SK-N-DZ (cell line): ENCODE measurements around the gene SERINC2. TPM values are rescaled to one million over a fixed set of nuclear protein-coding genes. Genes with fewer than 3 reads are reported as not detected.

Experiments
- DNase-seq: peaks from one replicate; pipeline ENCODE4 v3.0.0-alpha.2; 2015; ENCODE audit warnings: low spot score
- polyA plus RNA-seq, 2 experiments: library from polyadenylated mRNA; depleted of rRNA; stranded (reverse); fragments of >200 nt; gene quantifications; 2 replicates each; pipeline ENCODE4 v1.2.3, GENCODE V29; 2014

SERINC2 gene
- polyA plus RNA-seq (2014; cell fraction: cytosol; rRNA removed) = 0.10 and 1.3 TPM in 2 replicates
- polyA plus RNA-seq (2014; cell fraction: nucleus; rRNA removed) = 0.22 and 0.37 TPM in 2 replicates

- DNase-seq = no peak
Measured at GRCh38 chr1:31412732-31413404, at the start of gene SERINC2. TSS of gene SERINC2 (plus strand) at chr1:31413213. CDS start at chr1:31413266, 53 bp downstream.

GRCh38 chr1:31364561-31365250, 48.3 kb upstream of the SERINC2 start:
- no peak for DNase-seq

GRCh38 chr1:31366796-31367195, 46.2 kb upstream of the SERINC2 start:
- DNase-seq = no peak

GRCh38 chr1:31368611-31369107, 44.4 kb upstream of the SERINC2 start:
- no peak for DNase-seq

GRCh38 chr1:31370021-31370420, 43.0 kb upstream of the SERINC2 start:
- DNase-seq = no peak

GRCh38 chr1:31370565-31370964, 42.4 kb upstream of the SERINC2 start:
- no peak for DNase-seq

GRCh38 chr1:31371121-31371959, 41.7 kb upstream of the SERINC2 start:
- no peak for DNase-seq

- no peak for DNase-seq
Measured at GRCh38 chr1:31372051-31372450, 41.0 kb upstream of the SERINC2 start.

- DNase-seq = no peak
Measured at GRCh38 chr1:31372751-31373055, 40.3 kb upstream of the SERINC2 start.

GRCh38 chr1:31373056-31373896, 39.7 kb upstream of the SERINC2 start, which contains the start of gene FABP3:
TSS of gene FABP3 (minus strand) at chr1:31373076. CDS start at chr1:31373014, 62 bp downstream.
- peak; percentile 53 for DNase-seq

- DNase-seq = no peak
Measured at GRCh38 chr1:31373897-31374486, 39.0 kb upstream of the SERINC2 start.

- no peak for DNase-seq
Measured at GRCh38 chr1:31374511-31375196, 38.4 kb upstream of the SERINC2 start.

GRCh38 chr1:31376375-31377134, 36.5 kb upstream of the SERINC2 start:
- DNase-seq = peak; percentile 81

GRCh38 chr1:31377364-31377863, 35.6 kb upstream of the SERINC2 start:
- no peak for DNase-seq

GRCh38 chr1:31378001-31378400, 35.0 kb upstream of the SERINC2 start:
- no peak for DNase-seq

- no peak for DNase-seq
Measured at GRCh38 chr1:31380181-31380580, 32.8 kb upstream of the SERINC2 start.

GRCh38 chr1:31381394-31382294, 31.4 kb upstream of the SERINC2 start:
- no peak for DNase-seq

GRCh38 chr1:31382379-31382989, 30.5 kb upstream of the SERINC2 start:
- DNase-seq = peak; percentile 47
